Astrocyte of the spinal cord (primary cell): Measurements from ENCODE around the gene MAP1B.

ENCODE experiments used
- DNase-seq: peaks from one replicate; pipeline ENCODE4 v3.0.0; 2011; ENCODE audit warnings: low read depth, low spot score
- H3K4me3 ChIP-seq: 2 replicates; pipeline ENCODE4 v1.5.1; 2011; ENCODE audit warnings: low read depth, mild to moderate bottlenecking, low read length, moderate library complexity
- CTCF ChIP-seq: IDR thresholded peaks from 2 replicates; pipeline ENCODE4 v1.5.1; 2012; ENCODE audit warnings: low read depth, mild to moderate bottlenecking, low read length, inconsistent platforms
- in situ Hi-C: cut with HindIII; loops from 2 replicates; pipeline ENCODE4 v1.10.0; 2017; ENCODE audit warnings: low sequenced_read_pairs

Gene MAP1B

GRCh38 chr5:72206994-72207393, 99.7 kb downstream of the MAP1B start:
- DNase-seq = no peak
- in situ Hi-C loops = no loop called here
- no peak overlapping the region for H3K4me3 ChIP-seq
- no peak for TF ChIP-seq CTCF

DNA sequence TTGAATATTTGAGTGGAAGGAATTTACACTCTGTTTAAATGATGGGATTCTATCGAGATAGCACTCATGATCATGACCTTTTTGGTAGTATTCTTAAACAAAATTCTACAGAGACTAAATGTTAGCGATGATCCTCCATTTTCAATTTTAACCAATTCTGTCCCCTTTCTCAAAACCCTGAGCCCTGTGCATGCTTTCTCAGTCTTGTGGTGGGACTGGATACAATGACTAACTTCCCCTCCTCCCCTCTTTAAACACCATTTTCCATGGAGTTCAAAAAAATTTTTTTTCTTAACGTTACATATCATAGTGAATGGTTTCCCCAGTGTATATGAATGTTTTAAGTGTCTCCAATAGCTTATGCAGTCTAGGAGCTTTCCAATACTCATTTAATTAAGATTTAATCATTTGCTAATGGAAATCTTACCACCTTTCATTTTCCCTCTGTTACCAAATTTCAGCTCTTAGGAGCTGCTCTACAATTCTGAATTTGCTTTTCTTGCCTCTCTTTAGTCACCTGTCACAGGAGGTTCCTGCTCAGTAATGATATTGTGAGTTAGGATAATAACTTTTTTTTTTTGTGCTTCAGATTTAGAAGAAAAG, 101.2 kb downstream of the MAP1B start:
- H3K4me3 ChIP-seq = no peak overlapping the region
- TF ChIP-seq CTCF = no peak
- in situ Hi-C loops = no loop called here
- no peak for DNase-seq

DNA sequence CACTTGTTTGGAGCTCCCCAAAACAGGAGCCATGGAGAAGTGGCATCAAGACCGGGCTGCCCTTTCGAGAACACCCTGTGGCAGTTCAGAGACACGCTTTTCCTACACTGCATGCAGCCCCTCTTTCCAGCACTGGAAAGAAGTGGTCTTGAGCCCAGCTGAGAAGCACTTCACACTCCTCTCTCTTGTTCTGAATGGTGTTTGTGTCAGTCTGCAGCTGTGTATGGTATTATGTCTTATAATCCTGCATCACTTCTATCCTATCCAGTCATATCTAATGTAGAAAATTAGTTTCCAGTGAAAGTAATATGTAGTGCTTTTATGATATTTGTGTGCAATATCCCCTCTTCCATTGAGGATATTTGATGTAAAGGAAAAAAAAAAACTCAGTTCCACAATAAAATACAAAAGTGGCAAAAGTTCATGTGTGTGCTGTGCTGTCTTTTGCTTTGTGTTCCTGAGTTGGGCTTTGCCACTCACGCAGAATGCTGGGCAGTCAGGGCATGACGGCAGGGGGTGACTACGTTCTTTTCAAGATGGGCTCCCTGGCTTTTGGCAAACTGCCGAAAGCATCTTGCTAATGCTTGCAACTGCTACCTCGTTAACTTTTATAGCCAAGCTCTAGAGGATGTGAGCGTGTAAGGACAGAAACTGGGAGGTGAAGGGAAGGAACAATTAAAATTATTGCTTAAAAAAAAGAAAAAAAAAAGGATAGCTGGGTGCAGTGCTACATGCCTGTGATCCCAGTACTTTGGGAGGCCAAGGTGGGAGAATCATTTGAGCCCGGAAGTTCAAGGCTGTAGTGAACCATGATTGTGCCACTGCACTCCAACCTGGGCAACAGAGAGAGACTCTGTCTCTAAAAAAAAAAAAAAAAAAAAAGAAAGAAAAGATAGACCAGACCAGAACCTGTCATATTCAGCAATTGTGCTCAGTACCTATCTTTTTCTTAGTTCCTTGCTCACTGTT, 102.2 kb downstream of the MAP1B start:
- H3K4me3 ChIP-seq = no peak overlapping the region
- TF ChIP-seq CTCF = no peak
- in situ Hi-C loops = no loop called here
- peak; percentile 62 for DNase-seq

- H3K4me3 ChIP-seq = peak overlapping the region; percentile 6
- no peak for TF ChIP-seq CTCF
- in situ Hi-C loops = no loop called here
- peak; percentile 95 for DNase-seq
These were observed 103.8 kb downstream of the MAP1B start for GRCh38 chr5:72210888-72211678.

GRCh38 chr5:72212171-72212570, 104.9 kb downstream of the MAP1B start:
- in situ Hi-C loops = no loop called here

More at GRCh38 chr5:72212171-72212570, 104.9 kb downstream of the MAP1B start:
- no peak overlapping the region for H3K4me3 ChIP-seq
- no peak for TF ChIP-seq CTCF
- DNase-seq = no peak
